Measurements from ENCODE around the gene KLHL42. TPM values are rescaled to one million over a fixed set of nuclear protein-coding genes. Genes with fewer than 3 reads are reported as not detected.

The KLHL42 gene
- total and polyA plus RNA-seq, 10 of the 15 experiments (the other 5 are each of a cell fraction or from before 2014, with no cell fraction given) = 2.1 to 18.2 (median 13.1) TPM

DNA sequence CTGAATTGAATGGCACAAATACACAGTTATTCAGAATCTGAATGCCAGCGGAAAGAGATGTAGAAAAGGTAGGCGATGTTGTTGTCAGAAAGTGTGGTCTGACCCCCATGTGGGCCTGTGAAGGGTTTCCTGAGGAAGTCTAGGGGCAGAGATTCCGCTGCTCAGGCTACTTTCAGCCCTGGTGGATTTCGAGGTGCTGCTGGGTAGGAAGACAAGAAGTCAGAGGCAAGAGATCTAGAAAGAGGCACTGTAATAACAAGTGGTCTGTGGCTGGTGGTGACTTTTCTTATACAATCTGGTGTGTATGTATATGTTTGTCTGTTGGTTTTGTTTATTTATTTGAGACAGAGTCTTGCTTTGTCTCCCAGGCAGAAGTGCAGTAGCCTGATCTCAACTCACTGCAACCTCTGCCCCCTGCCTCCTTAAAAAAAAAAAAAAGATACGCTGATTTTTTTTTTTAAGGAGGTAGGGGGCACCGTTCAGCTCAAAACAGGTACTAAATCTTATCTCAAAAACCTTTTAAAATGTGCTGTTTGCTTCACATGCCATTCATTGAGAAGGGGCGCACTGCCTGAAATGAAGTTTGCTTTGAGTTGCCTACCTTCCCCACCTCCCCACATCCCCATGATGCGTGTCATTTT, 27.1 kb downstream of the KLHL42 start:
- Histone ChIP-seq H3K9ac (ENCODE audit: control insufficient read depth, insufficient read depth, low read length) (no peak overlapping the region), H3K36me3 (ENCODE audit: control insufficient read depth in 2 of 2, insufficient read depth in 2 of 2, low read length in 1 of 2) (no peaks in the 10 kb centered on the region), H3K4me3 (no peak overlapping the region), H2AFZ (ENCODE audit: control insufficient read depth, low read depth, low read length) (no peak overlapping the region), H3K4me1 (ENCODE audit: control insufficient read depth, insufficient read depth, low read length) (no peaks in the 10 kb centered on the region), H3K79me2 (ENCODE audit: control insufficient read depth, insufficient read depth, low read length) (no peaks in the 10 kb centered on the region), H3K4me2 (ENCODE audit: control insufficient read depth, insufficient read depth) (no peak overlapping the region), H3K27me3 (replicated peaks in 1 of 2; ENCODE audit: control insufficient read depth in 2 of 2, insufficient read depth in 2 of 2, low read length in 1 of 2) (no peaks in the 10 kb centered on the region), H3K27ac (ENCODE audit: control insufficient read depth, insufficient read depth) (no peak overlapping the region), H4K20me1 (ENCODE audit: control insufficient read depth, insufficient read depth) (no peaks in the 10 kb centered on the region), H3K9me3 (replicated peaks; ENCODE audit: control insufficient read depth, insufficient read depth, low read length) (no peaks in the 10 kb centered on the region; the same call in 2 of the 3 replicates)
- 30% methylated on average over 8 of the region's 8 CpGs for WGBS (ENCODE audit: insufficient coverage, insufficient replicate concordance, low lambda C conversion rate, missing lambda C conversion rate)
- intact Hi-C loops (cut with micrococcal nuclease; ENCODE audit: unreplicated experiment) = no loop called here
- DNase-seq (ENCODE audit: low read depth, low spot score) (no peak), FAIRE-seq (no peak), ATAC-seq (no peak)
- BruUV-seq (replicated peaks) = no TSS peak
- ChIA-PET RAD21 (ENCODE audit: unreplicated experiment) (interaction anchor here (0.7 kb wide), 1 partner anchor 10 kb away, joined by 3 read pairs; no protein-coding TSS in a partner anchor), POLR2A (no interaction called here), SMC1A (ENCODE audit: uncharacterized antibody, unreplicated experiment) (interaction anchor here (0.7 to 1.2 kb wide), 2 partner anchors 16 to 309 kb away, joined by 3 to 4 read pairs; no protein-coding TSS in a partner anchor), CTCF (no interaction called here)
- in situ Hi-C loops (cut with MboI) = no loop called here
- TF ChIP-seq, protein P1, sequence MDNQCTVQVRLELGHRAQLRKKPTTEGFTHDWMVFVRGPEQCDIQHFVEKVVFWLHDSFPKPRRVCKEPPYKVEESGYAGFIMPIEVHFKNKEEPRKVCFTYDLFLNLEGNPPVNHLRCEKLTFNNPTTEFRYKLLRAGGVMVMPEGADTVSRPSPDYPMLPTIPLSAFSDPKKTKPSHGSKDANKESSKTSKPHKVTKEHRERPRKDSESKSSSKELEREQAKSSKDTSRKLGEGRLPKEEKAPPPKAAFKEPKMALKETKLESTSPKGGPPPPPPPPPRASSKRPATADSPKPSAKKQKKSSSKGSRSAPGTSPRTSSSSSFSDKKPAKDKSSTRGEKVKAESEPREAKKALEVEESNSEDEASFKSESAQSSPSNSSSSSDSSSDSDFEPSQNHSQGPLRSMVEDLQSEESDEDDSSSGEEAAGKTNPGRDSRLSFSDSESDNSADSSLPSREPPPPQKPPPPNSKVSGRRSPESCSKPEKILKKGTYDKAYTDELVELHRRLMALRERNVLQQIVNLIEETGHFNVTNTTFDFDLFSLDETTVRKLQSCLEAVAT (IDR thresholded peaks at IDR 0.05) = no peak
- TF ChIP-seq IKZF1 (conservative IDR thresholded peaks at IDR 0.05) (no peak), TCF12 (IDR thresholded peaks at IDR 0.05; ENCODE audit: low read depth, low read length) (no peak), CBFB (IDR thresholded peaks at IDR 0.05; ENCODE audit: low read depth) (no peak), SP1 (IDR thresholded peaks at IDR 0.05; ENCODE audit: low read depth, low read length) (no peak), PAX8 (IDR thresholded peaks at IDR 0.05) (no peak), FOS (IDR thresholded peaks at IDR 0.05; ENCODE audit: borderline replicate concordance, extremely low read depth, insufficient read length) (no peak), POLR2AphosphoS5 (IDR thresholded peaks at IDR 0.05; ENCODE audit: low read length) (no peak)
- TF ChIP-seq, protein P2, sequence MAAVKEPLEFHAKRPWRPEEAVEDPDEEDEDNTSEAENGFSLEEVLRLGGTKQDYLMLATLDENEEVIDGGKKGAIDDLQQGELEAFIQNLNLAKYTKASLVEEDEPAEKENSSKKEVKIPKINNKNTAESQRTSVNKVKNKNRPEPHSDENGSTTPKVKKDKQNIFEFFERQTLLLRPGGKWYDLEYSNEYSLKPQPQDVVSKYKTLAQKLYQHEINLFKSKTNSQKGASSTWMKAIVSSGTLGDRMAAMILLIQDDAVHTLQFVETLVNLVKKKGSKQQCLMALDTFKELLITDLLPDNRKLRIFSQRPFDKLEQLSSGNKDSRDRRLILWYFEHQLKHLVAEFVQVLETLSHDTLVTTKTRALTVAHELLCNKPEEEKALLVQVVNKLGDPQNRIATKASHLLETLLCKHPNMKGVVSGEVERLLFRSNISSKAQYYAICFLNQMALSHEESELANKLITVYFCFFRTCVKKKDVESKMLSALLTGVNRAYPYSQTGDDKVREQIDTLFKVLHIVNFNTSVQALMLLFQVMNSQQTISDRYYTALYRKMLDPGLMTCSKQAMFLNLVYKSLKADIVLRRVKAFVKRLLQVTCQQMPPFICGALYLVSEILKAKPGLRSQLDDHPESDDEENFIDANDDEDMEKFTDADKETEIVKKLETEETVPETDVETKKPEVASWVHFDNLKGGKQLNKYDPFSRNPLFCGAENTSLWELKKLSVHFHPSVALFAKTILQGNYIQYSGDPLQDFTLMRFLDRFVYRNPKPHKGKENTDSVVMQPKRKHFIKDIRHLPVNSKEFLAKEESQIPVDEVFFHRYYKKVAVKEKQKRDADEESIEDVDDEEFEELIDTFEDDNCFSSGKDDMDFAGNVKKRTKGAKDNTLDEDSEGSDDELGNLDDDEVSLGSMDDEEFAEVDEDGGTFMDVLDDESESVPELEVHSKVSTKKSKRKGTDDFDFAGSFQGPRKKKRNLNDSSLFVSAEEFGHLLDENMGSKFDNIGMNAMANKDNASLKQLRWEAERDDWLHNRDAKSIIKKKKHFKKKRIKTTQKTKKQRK (IDR thresholded peaks at IDR 0.05; ENCODE audit: low read depth, low read length) = no peak
- TF ChIP-seq, protein P3, sequence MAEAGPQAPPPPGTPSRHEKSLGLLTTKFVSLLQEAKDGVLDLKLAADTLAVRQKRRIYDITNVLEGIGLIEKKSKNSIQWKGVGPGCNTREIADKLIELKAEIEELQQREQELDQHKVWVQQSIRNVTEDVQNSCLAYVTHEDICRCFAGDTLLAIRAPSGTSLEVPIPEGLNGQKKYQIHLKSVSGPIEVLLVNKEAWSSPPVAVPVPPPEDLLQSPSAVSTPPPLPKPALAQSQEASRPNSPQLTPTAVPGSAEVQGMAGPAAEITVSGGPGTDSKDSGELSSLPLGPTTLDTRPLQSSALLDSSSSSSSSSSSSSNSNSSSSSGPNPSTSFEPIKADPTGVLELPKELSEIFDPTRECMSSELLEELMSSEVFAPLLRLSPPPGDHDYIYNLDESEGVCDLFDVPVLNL (IDR thresholded peaks at IDR 0.05; ENCODE audit: low read depth, low read length) = no peak
- TF ChIP-seq, protein P4, sequence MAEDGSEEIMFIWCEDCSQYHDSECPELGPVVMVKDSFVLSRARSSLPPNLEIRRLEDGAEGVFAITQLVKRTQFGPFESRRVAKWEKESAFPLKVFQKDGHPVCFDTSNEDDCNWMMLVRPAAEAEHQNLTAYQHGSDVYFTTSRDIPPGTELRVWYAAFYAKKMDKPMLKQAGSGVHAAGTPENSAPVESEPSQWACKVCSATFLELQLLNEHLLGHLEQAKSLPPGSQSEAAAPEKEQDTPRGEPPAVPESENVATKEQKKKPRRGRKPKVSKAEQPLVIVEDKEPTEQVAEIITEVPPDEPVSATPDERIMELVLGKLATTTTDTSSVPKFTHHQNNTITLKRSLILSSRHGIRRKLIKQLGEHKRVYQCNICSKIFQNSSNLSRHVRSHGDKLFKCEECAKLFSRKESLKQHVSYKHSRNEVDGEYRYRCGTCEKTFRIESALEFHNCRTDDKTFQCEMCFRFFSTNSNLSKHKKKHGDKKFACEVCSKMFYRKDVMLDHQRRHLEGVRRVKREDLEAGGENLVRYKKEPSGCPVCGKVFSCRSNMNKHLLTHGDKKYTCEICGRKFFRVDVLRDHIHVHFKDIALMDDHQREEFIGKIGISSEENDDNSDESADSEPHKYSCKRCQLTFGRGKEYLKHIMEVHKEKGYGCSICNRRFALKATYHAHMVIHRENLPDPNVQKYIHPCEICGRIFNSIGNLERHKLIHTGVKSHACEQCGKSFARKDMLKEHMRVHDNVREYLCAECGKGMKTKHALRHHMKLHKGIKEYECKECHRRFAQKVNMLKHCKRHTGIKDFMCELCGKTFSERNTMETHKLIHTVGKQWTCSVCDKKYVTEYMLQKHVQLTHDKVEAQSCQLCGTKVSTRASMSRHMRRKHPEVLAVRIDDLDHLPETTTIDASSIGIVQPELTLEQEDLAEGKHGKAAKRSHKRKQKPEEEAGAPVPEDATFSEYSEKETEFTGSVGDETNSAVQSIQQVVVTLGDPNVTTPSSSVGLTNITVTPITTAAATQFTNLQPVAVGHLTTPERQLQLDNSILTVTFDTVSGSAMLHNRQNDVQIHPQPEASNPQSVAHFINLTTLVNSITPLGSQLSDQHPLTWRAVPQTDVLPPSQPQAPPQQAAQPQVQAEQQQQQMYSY (CRISPR knock-in tag; IDR thresholded peaks at IDR 0.05) = no peak
